ENCODE results near the gene KLF16. TPM values are rescaled to one million over a fixed set of nuclear protein-coding genes. Genes with fewer than 3 reads are reported as not detected.

KLF16 gene
- total and polyA plus RNA-seq, 2 experiments from 2014 or later = 8.9 to 20.2 TPM

DNA sequence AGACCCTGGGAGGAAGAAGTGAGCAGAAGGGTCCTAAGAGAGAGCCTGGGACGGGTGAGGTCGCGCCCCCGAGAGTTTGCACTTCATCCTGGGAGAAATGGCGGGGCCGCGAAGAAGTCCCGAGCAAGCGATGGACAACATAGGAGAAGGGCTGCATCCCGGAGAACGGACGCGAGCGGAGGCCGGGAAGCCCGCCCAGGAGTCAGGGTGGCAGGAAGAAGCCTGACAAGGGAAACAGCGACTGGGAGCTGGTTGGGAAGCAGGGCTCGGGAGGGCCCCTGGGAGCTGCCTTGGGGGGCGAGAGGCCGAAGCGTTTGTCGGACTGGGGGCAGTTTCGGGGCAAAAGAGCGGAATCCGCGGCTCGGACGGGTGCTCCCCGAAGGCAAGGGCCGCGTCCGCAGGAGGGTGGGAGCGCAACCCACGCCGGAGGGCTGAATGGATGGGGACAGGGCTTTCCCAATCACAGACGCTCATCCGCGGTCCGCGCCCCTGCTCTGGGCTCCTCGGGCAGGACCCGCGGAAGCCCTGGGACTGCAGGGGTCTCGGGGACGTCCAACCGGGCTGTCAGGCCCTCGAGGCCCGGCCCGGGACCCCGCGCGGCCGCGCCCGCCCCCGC lies 21.4 kb upstream of the KLF16 start:
- H2AFZ ChIP-seq = no peak overlapping the region
- H4K20me1 ChIP-seq (replicated peaks; ENCODE audit: insufficient read depth) = peaks cover 16% of the 10 kb centered on the region
- peaks cover 14% of the 10 kb centered on the region; the same call in 1 of the 2 replicates for H3K4me1 ChIP-seq (ENCODE audit: insufficient read depth)
- peaks cover 5% of the 10 kb centered on the region for H3F3A ChIP-seq (replicated peaks; ENCODE audit: low read depth)
- H3K4me2 ChIP-seq = peak overlapping the region; percentile 98
- Mint-ChIP-seq H3K36me3 (ENCODE audit: low read depth) (no peaks in the 10 kb centered on the region; the same call in 2 of the 3 replicates), H3K27ac (peak overlapping the region; percentile 40), H3K4me3 (peak overlapping the region; percentile 91), H3K9me3 (no peaks in the 10 kb centered on the region; the same call in 2 of the 3 replicates), H3K4me1 (peaks cover 31% of the 10 kb centered on the region), H3K27me3 (ENCODE audit: insufficient read depth, low read depth, poor library complexity) (peaks cover 11% of the 10 kb centered on the region)
- H3K27me3 ChIP-seq (ENCODE audit: insufficient read depth) = no peaks in the 10 kb centered on the region
- no peak for DNase-seq (ENCODE audit: low spot score)
- peak overlapping the region; percentile 89 for H3K4me3 ChIP-seq
- peak; percentile 16 for ATAC-seq
- no peaks in the 10 kb centered on the region for H3K9me2 ChIP-seq (ENCODE audit: insufficient read depth)
- H3K79me2 ChIP-seq (replicated peaks; ENCODE audit: insufficient read depth) = peaks cover 27% of the 10 kb centered on the region
- TF ChIP-seq EZH2phosphoT487 (IDR thresholded peaks at IDR 0.05; ENCODE audit: unreplicated experiment) = no peak
- TF ChIP-seq, protein P1, sequence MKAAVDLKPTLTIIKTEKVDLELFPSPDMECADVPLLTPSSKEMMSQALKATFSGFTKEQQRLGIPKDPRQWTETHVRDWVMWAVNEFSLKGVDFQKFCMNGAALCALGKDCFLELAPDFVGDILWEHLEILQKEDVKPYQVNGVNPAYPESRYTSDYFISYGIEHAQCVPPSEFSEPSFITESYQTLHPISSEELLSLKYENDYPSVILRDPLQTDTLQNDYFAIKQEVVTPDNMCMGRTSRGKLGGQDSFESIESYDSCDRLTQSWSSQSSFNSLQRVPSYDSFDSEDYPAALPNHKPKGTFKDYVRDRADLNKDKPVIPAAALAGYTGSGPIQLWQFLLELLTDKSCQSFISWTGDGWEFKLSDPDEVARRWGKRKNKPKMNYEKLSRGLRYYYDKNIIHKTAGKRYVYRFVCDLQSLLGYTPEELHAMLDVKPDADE (IDR thresholded peaks at IDR 0.05) = no peak
- TF ChIP-seq, protein P2, sequence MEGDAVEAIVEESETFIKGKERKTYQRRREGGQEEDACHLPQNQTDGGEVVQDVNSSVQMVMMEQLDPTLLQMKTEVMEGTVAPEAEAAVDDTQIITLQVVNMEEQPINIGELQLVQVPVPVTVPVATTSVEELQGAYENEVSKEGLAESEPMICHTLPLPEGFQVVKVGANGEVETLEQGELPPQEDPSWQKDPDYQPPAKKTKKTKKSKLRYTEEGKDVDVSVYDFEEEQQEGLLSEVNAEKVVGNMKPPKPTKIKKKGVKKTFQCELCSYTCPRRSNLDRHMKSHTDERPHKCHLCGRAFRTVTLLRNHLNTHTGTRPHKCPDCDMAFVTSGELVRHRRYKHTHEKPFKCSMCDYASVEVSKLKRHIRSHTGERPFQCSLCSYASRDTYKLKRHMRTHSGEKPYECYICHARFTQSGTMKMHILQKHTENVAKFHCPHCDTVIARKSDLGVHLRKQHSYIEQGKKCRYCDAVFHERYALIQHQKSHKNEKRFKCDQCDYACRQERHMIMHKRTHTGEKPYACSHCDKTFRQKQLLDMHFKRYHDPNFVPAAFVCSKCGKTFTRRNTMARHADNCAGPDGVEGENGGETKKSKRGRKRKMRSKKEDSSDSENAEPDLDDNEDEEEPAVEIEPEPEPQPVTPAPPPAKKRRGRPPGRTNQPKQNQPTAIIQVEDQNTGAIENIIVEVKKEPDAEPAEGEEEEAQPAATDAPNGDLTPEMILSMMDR (conservative IDR thresholded peaks at IDR 0.05; ENCODE audit: low read depth in 2 of 2) = no peak
- TF ChIP-seq ZNF114 (CRISPR knock-in tag; IDR thresholded peaks at IDR 0.05) = no peak
- TF ChIP-seq ZNF331 (CRISPR knock-in tag; IDR thresholded peaks at IDR 0.05; ENCODE audit: low read depth) = no peak
- no peak for TF ChIP-seq POLR2AphosphoS5 (IDR thresholded peaks at IDR 0.05; ENCODE audit: low read depth)
- no peak for TF ChIP-seq STAT1 (IDR thresholded peaks at IDR 0.05; ENCODE audit: unreplicated experiment)
- TF ChIP-seq, protein P3, sequence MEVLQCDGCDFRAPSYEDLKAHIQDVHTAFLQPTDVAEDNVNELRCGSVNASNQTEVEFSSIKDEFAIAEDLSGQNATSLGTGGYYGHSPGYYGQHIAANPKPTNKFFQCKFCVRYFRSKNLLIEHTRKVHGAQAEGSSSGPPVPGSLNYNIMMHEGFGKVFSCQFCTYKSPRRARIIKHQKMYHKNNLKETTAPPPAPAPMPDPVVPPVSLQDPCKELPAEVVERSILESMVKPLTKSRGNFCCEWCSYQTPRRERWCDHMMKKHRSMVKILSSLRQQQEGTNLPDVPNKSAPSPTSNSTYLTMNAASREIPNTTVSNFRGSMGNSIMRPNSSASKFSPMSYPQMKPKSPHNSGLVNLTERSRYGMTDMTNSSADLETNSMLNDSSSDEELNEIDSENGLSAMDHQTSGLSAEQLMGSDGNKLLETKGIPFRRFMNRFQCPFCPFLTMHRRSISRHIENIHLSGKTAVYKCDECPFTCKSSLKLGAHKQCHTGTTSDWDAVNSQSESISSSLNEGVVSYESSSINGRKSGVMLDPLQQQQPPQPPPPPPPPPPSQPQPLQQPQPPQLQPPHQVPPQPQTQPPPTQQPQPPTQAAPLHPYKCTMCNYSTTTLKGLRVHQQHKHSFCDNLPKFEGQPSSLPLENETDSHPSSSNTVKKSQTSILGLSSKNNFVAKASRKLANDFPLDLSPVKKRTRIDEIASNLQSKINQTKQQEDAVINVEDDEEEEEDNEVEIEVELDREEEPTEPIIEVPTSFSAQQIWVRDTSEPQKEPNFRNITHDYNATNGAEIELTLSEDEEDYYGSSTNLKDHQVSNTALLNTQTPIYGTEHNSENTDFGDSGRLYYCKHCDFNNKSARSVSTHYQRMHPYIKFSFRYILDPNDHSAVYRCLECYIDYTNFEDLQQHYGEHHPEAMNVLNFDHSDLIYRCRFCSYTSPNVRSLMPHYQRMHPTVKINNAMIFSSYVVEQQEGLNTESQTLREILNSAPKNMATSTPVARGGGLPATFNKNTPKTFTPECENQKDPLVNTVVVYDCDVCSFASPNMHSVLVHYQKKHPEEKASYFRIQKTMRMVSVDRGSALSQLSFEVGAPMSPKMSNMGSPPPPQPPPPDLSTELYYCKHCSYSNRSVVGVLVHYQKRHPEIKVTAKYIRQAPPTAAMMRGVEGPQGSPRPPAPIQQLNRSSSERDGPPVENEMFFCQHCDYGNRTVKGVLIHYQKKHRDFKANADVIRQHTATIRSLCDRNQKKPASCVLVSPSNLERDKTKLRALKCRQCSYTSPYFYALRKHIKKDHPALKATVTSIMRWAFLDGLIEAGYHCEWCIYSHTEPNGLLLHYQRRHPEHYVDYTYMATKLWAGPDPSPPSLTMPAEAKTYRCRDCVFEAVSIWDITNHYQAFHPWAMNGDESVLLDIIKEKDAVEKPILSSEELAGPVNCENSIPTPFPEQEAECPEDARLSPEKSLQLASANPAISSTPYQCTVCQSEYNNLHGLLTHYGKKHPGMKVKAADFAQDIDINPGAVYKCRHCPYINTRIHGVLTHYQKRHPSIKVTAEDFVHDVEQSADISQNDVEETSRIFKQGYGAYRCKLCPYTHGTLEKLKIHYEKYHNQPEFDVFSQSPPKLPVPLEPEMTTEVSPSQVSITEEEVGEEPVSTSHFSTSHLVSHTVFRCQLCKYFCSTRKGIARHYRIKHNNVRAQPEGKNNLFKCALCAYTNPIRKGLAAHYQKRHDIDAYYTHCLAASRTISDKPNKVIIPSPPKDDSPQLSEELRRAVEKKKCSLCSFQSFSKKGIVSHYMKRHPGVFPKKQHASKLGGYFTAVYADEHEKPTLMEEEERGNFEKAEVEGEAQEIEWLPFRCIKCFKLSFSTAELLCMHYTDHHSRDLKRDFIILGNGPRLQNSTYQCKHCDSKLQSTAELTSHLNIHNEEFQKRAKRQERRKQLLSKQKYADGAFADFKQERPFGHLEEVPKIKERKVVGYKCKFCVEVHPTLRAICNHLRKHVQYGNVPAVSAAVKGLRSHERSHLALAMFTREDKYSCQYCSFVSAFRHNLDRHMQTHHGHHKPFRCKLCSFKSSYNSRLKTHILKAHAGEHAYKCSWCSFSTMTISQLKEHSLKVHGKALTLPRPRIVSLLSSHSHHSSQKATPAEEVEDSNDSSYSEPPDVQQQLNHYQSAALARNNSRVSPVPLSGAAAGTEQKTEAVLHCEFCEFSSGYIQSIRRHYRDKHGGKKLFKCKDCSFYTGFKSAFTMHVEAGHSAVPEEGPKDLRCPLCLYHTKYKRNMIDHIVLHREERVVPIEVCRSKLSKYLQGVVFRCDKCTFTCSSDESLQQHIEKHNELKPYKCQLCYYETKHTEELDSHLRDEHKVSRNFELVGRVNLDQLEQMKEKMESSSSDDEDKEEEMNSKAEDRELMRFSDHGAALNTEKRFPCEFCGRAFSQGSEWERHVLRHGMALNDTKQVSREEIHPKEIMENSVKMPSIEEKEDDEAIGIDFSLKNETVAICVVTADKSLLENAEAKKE (CRISPR knock-in tag; IDR thresholded peaks at IDR 0.05) = no peak
- no peak for TF ChIP-seq NANOG (IDR thresholded peaks at IDR 0.05; ENCODE audit: borderline replicate concordance)
- no peak for TF ChIP-seq CREB1 (CRISPR knock-in tag; IDR thresholded peaks at IDR 0.05; ENCODE audit: low read depth)
- no peak for TF ChIP-seq JUNB (IDR thresholded peaks at IDR 0.05; ENCODE audit: unreplicated experiment)
- TF ChIP-seq, protein P4, sequence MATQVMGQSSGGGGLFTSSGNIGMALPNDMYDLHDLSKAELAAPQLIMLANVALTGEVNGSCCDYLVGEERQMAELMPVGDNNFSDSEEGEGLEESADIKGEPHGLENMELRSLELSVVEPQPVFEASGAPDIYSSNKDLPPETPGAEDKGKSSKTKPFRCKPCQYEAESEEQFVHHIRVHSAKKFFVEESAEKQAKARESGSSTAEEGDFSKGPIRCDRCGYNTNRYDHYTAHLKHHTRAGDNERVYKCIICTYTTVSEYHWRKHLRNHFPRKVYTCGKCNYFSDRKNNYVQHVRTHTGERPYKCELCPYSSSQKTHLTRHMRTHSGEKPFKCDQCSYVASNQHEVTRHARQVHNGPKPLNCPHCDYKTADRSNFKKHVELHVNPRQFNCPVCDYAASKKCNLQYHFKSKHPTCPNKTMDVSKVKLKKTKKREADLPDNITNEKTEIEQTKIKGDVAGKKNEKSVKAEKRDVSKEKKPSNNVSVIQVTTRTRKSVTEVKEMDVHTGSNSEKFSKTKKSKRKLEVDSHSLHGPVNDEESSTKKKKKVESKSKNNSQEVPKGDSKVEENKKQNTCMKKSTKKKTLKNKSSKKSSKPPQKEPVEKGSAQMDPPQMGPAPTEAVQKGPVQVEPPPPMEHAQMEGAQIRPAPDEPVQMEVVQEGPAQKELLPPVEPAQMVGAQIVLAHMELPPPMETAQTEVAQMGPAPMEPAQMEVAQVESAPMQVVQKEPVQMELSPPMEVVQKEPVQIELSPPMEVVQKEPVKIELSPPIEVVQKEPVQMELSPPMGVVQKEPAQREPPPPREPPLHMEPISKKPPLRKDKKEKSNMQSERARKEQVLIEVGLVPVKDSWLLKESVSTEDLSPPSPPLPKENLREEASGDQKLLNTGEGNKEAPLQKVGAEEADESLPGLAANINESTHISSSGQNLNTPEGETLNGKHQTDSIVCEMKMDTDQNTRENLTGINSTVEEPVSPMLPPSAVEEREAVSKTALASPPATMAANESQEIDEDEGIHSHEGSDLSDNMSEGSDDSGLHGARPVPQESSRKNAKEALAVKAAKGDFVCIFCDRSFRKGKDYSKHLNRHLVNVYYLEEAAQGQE (IDR thresholded peaks at IDR 0.05; ENCODE audit: unreplicated experiment) = no peak
- no peak for TF ChIP-seq EZH2 (IDR thresholded peaks at IDR 0.05; ENCODE audit: low read depth, unreplicated experiment)
- H3K36me3 ChIP-seq (ENCODE audit: insufficient read depth) = no peaks in the 10 kb centered on the region
- H3K27ac ChIP-seq (ENCODE audit: low read depth) = no peak overlapping the region

All from GM23338 (cell line).